Epithelial cell of alveolus of lung (primary cell): ENCODE results near the gene OFD1. TPM values are rescaled to one million over a fixed set of nuclear protein-coding genes. Genes with fewer than 3 reads are reported as not detected.

Experiments used
- total RNA-seq: library from RNA; depleted of rRNA; stranded (reverse); fragments of >200 nt; gene quantifications from 2 replicates; pipeline ENCODE4 v1.2.1, GENCODE V29; 2015

Gene OFD1
- total RNA-seq = 3.7 and 17.2 TPM in 2 replicates

DNA sequence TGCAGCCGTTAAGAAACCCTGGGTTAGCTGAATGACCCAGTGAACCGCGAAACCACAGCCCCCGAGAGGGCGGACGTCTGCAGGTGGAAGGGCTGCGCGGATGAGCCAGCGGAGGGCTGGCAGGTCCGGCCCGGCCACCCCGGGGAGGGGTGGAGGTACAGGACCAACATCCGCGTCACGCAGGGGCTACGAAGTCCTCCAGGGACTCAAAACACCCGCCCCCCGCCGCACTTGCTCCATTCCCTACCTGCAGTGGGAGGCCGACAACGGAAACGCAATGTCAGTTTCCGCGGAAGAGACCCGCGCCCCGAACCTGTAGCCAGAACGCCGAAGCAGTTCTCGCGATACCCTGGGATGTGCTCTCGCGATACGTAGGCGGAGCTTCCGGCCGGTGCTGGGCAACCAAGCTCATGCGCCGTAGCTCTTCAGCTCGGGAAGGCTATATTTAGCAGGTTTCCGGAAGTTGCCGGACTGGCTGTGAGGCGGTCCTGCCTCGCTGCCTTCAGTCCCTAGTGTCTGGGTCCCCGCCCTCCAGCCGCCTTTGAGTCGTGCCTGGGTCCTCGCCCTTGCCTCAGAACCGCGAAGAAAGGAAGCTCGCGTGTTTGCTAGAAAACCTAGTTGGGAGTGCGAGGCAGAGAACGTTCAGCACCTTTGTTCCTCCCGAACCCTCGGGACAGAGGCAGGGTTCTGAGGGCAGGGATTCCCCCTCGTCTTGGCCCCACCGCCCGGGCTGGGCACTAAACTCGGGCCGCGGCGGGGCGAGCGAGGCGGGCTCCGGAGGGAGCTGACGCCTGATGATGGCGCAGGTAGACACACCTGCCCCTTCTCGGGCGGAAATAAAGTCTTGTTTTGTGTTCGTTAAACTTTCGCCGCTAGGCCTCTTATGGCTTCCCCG lies at the start of gene OFD1, which contains the start of gene TRAPPC2:
TSS of gene OFD1 (plus strand) at position 471 of the 895 bp plus-strand sequence. CDS start at position 795, 324 bp downstream.
TSS of gene TRAPPC2 (minus strand) at position 343 of the 895 bp plus-strand sequence. CDS start 14,657 bp downstream, outside the sequence.

DNA sequence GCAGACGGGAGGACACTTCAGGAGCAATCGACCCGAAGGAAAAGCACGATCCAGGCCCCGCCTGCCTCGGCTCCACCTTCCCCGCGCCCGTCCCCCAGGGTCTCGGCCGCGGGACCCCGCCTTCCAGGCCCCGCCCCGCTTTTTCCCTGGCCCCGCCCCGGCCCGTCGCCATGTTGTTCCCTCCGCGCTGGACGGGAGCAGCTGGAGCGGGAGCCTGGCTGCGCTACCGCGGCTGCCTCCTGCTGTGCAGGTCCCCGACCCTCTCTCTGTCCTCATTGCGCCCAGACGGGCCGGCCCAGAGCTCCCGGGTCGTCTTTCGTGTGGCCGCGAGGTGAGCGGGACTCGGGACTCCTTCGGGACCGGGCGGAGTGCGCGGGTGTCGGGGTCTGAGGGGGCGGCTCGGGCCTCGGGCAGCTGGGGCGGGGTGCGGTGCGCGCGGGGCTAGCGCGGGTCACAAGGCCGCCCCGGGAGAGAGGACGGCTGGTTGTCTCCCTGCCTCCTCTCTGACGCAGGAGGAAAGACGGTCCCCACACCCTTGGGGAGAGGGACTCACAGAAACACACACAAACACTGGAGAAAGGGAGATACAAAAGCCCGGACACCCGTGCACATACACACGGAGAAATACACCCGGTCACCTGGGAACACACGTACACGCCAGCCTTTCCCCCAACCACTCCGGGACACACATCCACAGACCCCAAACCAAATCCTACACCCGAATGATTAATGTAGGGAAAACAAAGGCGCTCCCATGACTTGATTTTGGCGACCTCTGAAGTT lies 45.4 kb upstream of the OFD1 start, which contains the start of gene RAB9A:
TSS of gene RAB9A (plus strand) at position 171 of the 783 bp plus-strand sequence. CDS start 19,619 bp downstream, outside the sequence.

DNA sequence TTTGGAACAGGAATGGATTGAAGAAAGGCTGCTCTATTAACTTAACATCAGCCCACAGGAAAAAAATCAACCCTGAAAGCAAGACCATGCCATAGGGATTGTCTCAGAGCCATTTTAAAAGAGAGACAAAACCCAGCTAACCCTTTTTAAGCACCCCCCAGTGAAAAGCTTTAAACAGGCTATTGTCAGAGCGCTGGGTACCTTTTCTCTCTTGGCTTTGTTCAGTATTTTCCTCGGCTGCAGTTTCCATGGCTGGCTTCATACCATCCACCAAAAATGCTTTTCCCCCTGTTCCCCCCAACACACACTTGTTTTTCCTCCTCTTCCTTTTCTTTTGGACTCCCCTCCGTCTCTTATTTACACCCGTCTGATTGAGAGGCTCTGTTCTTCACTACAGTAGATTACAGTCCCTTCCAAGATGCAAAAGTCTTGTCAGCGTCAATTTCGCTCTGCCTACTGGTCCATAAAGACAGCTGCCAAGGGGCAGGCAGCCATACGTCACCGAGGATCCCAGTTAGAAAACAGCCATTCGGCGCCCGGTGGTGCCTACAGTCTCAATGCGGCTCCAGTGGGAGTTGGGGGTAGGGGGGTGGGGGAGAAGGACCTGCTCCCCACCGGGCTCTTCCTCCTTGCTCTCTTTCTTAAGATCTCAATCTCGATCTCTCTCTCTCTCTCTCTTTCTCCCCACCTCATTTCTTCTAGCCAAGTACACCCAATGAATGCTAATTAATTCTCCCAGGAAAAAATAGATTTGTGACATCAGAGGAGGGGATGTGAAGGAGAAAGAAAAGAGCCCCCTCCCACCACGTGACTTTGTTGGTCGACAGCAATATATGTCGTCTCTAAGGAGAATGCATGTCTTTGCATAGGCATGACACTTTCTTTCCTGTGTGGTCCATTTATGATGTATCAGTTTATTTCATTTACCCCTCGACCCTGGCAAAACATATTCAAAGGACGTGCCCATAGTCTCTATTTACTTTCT lies 82.4 kb downstream of the OFD1 start, which contains the start of gene GPM6B:
TSS of gene GPM6B (minus strand) at position 451 of the 985 bp plus-strand sequence. CDS start at position 262, 189 bp downstream.

Other genes starting within 250 kb of the OFD1 start
- not detected in 2 replicates for gene EGFL6, start 165.1 kb upstream of the OFD1 start, total RNA-seq
- 1.2 and 1.7 TPM in 2 replicates for gene TCEANC, start 81.6 kb upstream of the OFD1 start, total RNA-seq
- 19.9 and 38.9 TPM in 2 replicates for gene RAB9A, start 45.6 kb upstream of the OFD1 start, total RNA-seq
- 5.6 and 20.6 TPM in 2 replicates for gene TRAPPC2, start 128 bp upstream of the OFD1 start, total RNA-seq
- gene GPM6B, start 82.3 kb downstream of the OFD1 start, total RNA-seq = 2.3 and 5.3 TPM in 2 replicates